Hindlimb muscle (tissue), 1 donor: ENCODE measurements around the gene TMEM191C. TPM values are rescaled to one million over a fixed set of nuclear protein-coding genes. Genes with fewer than 3 reads are reported as not detected.
A peak's percentile ranks its signal among the peaks of the same experiment; 100 is the strongest.
"Not testable (repeated sequence)": the region's sequence is repeated elsewhere in the genome, so short reads cannot be mapped to it uniquely, and the experiment has no call there.

Source experiments
- DNase-seq: peaks from one replicate; pipeline ENCODE4 v3.0.0-alpha.2; 2013
- polyA plus RNA-seq: library from polyadenylated mRNA; unstranded; fragments of 120-200 nt; gene quantifications from one replicate; pipeline ENCODE4 v1.2.1, GENCODE V29; 2013; ENCODE audit not compliant: insufficient read length

The TMEM191C gene
- polyA plus RNA-seq, 1 donor = 0.59 TPM

- DNase-seq = no peak
These were observed 20.9 kb upstream of the TMEM191C start for GRCh38 chr22:21446128-21446826.

GRCh38 chr22:21446827-21447690, 20.1 kb upstream of the TMEM191C start:
- no peak for DNase-seq

GRCh38 chr22:21447694-21448402, 19.3 kb upstream of the TMEM191C start:
- DNase-seq = no peak

- DNase-seq = no peak
These were observed 18.4 kb upstream of the TMEM191C start for GRCh38 chr22:21448627-21449416.

- DNase-seq = no peak
These were observed 17.5 kb upstream of the TMEM191C start for GRCh38 chr22:21449531-21450319.

- no peak for DNase-seq
These were observed 16.8 kb upstream of the TMEM191C start for GRCh38 chr22:21450320-21450831.

GRCh38 chr22:21450858-21451353, 16.3 kb upstream of the TMEM191C start:
- DNase-seq = no peak

GRCh38 chr22:21451545-21452520, 15.4 kb upstream of the TMEM191C start:
- DNase-seq = no peak

GRCh38 chr22:21452666-21453065, 14.5 kb upstream of the TMEM191C start:
- DNase-seq = not testable (repeated sequence)

- not testable (repeated sequence) for DNase-seq
These were observed 12.2 kb upstream of the TMEM191C start for GRCh38 chr22:21454998-21455333.

- DNase-seq = no peak
These were observed 11.7 kb upstream of the TMEM191C start for GRCh38 chr22:21455334-21456089.

GRCh38 chr22:21457023-21457787, 10.0 kb upstream of the TMEM191C start:
- no peak for DNase-seq

- not testable (repeated sequence) for DNase-seq
These were observed 4.5 kb upstream of the TMEM191C start for GRCh38 chr22:21462672-21463071.

GRCh38 chr22:21468194-21469096, 1.3 kb downstream of the TMEM191C start:
- DNase-seq = peak; percentile 29

- not testable (repeated sequence) for DNase-seq
These were observed 2.2 kb downstream of the TMEM191C start for GRCh38 chr22:21469097-21469994.

- DNase-seq = not testable (repeated sequence)
These were observed 5.8 kb downstream of the TMEM191C start for GRCh38 chr22:21472984-21473383.
